MCF 10A (cell line): ENCODE measurements around the gene FBXO46. TPM values are rescaled to one million over a fixed set of nuclear protein-coding genes. Genes with fewer than 3 reads are reported as not detected.

Experiments used
- BruUV-seq: library from RNA; stranded (reverse); fragments of 400-500 nt; replicated peaks from 2 replicates; lab custom pipeline; 2021; lab: Mats Ljungman, UMichigan
- CTCF ChIA-PET: fragments of 300-600 bp; sonication (Branson Sonifier 250); formaldehyde crosslinking; extraction: SDS; loops from one replicate; lab custom pipeline; 2021; ENCODE audit warnings: antibody characterized with exemption, inconsistent platforms; lab: Yijun Ruan, JAX
- POLR2A ChIA-PET: fragments of 300-600, 350-650 bp; sonication (Branson Sonifier 250); formaldehyde crosslinking; extraction: SDS; loops from one replicate; lab custom pipeline; 2020; ENCODE audit warnings: antibody characterized with exemption, inconsistent platforms; lab: Yijun Ruan, JAX
- DNase-seq: peaks from one replicate; pipeline ENCODE4 v3.0.0-alpha.2; 2018; ENCODE audit not compliant: unreplicated experiment
- H3K27ac Mint-ChIP-seq: one replicate; pipeline ENCODE4 v1.8.0; 2022; ENCODE audit warnings: mild to moderate bottlenecking, low read depth, mixed read lengths; ENCODE audit not compliant: unreplicated experiment
- H3K27me3 Mint-ChIP-seq: one replicate; pipeline ENCODE4 v1.8.0; 2022; ENCODE audit warnings: mixed read lengths; ENCODE audit not compliant: insufficient read depth, unreplicated experiment
- H3K36me3 Mint-ChIP-seq: one replicate; pipeline ENCODE4 v1.8.0; 2022; ENCODE audit warnings: mild to moderate bottlenecking, moderate library complexity, mixed read lengths; ENCODE audit not compliant: insufficient read depth, unreplicated experiment
- H3K4me1 Mint-ChIP-seq: one replicate; pipeline ENCODE4 v1.8.0; 2022; ENCODE audit warnings: mixed read lengths; ENCODE audit not compliant: insufficient read depth, unreplicated experiment
- H3K4me3 Mint-ChIP-seq: one replicate; pipeline ENCODE4 v1.8.0; 2022; ENCODE audit warnings: mild to moderate bottlenecking, moderate library complexity, mixed read lengths; ENCODE audit not compliant: unreplicated experiment
- H3K9me3 Mint-ChIP-seq: one replicate; pipeline ENCODE4 v1.8.0; 2022; ENCODE audit warnings: mixed read lengths; ENCODE audit not compliant: unreplicated experiment
- intact Hi-C: fragments of 100-400 bp; cut with micrococcal nuclease; formaldehyde crosslinking; loops from 2 replicates; pipeline ENCODE4 v1.14.1; 2022
- total RNA-seq: library from RNA; stranded (reverse); gene quantifications from 2 replicates; pipeline ENCODE4 v1.2.3, GENCODE V29; 2022
- TF ChIP-seq, protein P1 (sequence below): fragments of 200-600 bp; IDR thresholded peaks from one replicate; pipeline ENCODE4 v1.8.0; 2022; ENCODE audit warnings: antibody characterized with exemption, mild to moderate bottlenecking; ENCODE audit not compliant: unreplicated experiment

The FBXO46 gene
- total RNA-seq, 1 experiment from 2014 or later: 15.0 TPM

DNA sequence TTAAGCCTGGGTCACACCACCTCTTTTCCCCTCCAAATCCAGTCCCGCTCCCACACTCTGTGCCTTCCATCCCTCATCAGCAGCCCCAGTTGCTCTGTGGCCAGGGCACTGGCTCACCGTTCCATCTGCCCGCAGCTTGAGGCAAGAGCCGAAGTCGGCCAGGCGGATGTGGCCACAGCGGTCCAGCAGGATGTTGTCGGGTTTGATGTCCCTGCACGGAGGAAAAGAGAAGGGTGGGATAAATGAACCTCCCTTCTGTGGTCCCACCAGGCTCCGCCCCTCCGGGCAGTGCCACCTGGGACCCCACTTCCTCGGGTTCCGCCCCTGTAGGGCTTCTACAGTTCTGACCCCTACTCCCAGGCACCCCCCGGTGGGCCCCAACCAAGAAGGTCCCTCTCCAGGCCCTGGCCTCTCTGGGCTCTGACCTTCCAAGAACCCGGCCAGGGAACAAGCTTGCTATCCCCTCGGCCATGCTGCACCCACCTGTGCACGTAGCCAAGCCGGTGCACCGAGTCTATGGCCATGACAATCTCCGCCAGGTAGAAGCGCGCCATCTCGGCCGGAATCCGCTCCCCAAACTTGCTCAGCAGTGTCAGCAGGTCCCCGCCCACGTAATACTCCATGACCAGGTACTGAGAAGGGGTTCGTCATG lies 47.4 kb upstream of the FBXO46 start:
- Mint-ChIP-seq H3K4me1 (peaks cover 19% of the 10 kb centered on the region), H3K36me3 (peaks cover 35% of the 10 kb centered on the region)

DNA sequence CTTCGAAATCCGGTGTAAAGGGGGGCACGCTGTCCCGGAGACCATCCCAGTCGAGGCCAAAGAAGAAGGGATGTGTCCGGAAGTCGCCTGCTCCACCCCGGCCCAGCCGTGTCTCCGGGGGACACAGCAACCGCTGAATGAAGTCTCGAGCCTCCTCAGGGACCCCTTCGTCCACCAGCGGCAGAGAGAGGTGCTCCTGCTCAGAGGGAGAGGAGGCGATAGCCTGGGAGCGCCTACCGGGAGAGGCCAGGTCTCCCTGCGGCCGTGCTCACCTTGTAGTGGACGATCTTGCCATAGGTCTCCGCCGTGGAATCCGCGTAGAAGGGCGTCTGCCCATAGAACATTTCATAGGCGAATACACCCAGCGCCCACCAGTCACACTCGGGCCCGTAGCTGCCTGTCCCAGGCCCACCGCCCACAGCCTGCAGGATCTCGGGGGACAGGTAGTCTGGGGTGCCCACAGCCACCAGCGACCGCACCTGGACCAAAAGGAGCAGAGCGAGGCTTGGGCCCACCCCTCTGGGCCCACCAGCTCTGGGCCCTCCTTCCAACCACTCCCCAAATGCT lies 46.8 kb upstream of the FBXO46 start:
- H3K4me1 Mint-ChIP-seq: peaks cover 17% of the 10 kb centered on the region
- POLR2A ChIA-PET: interaction anchor here (0.6 kb wide), 1 partner anchor 9 kb away, joined by 3 read pairs; no protein-coding TSS in a partner anchor

More for the DNA sequence above, 47.4 kb upstream of the FBXO46 start:
- no TSS peak for BruUV-seq
- Mint-ChIP-seq H3K4me3 (no peak overlapping the region), H3K27me3 (no peaks in the 10 kb centered on the region), H3K27ac (no peak overlapping the region), H3K9me3 (no peaks in the 10 kb centered on the region)
- CTCF ChIA-PET: interaction anchor here (0.6 to 2.2 kb wide), 2 partner anchors 17 to 21 kb away, joined by 3 to 7 read pairs; no protein-coding TSS in a partner anchor
- POLR2A ChIA-PET: interaction anchor here (0.6 kb wide), 1 partner anchor 9 kb away, joined by 3 read pairs; no protein-coding TSS in a partner anchor
- TF ChIP-seq, protein P1, sequence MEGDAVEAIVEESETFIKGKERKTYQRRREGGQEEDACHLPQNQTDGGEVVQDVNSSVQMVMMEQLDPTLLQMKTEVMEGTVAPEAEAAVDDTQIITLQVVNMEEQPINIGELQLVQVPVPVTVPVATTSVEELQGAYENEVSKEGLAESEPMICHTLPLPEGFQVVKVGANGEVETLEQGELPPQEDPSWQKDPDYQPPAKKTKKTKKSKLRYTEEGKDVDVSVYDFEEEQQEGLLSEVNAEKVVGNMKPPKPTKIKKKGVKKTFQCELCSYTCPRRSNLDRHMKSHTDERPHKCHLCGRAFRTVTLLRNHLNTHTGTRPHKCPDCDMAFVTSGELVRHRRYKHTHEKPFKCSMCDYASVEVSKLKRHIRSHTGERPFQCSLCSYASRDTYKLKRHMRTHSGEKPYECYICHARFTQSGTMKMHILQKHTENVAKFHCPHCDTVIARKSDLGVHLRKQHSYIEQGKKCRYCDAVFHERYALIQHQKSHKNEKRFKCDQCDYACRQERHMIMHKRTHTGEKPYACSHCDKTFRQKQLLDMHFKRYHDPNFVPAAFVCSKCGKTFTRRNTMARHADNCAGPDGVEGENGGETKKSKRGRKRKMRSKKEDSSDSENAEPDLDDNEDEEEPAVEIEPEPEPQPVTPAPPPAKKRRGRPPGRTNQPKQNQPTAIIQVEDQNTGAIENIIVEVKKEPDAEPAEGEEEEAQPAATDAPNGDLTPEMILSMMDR: no peak
- intact Hi-C loops: no loop called here
- no peak for DNase-seq

DNA sequence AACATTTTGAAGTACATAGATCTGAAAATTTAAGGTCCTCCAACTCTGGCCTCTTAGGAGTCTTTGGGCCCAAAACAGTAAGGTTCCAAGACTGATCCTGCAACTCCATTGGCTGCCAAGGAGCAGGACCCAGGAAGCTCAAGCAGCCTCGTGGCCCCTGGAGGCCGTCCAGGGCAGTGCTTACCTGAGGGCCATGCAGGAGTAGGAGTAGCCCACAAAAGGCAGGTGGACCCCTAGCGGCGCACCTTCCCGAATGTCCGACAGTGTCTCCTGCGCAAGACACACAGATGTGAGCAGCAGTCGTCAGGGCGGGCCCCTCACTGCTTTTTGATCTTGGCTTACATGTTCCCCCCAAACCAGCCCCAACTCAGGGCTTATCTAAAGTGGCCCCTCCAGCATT lies 44.1 kb upstream of the FBXO46 start:
- H3K4me1 Mint-ChIP-seq: peaks cover 22% of the 10 kb centered on the region
- H3K27ac Mint-ChIP-seq: no peak overlapping the region
- intact Hi-C loops: no loop called here
- BruUV-seq: no TSS peak
- CTCF ChIA-PET: interaction anchor here (0.6 kb wide), 1 partner anchor 8 kb away, joined by 3 read pairs; no protein-coding TSS in a partner anchor
- POLR2A ChIA-PET: no interaction called here
- no peak for DNase-seq
- no peak overlapping the region for H3K4me3 Mint-ChIP-seq
- no peaks in the 10 kb centered on the region for H3K9me3 Mint-ChIP-seq
- TF ChIP-seq, protein P1: no peak
- no peaks in the 10 kb centered on the region for H3K27me3 Mint-ChIP-seq
- peaks cover 47% of the 10 kb centered on the region for H3K36me3 Mint-ChIP-seq

More for the DNA sequence above, 46.8 kb upstream of the FBXO46 start:
- DNase-seq: no peak
- Mint-ChIP-seq H3K36me3 (peaks cover 35% of the 10 kb centered on the region), H3K27me3 (no peaks in the 10 kb centered on the region), H3K4me3 (no peak overlapping the region), H3K27ac (no peak overlapping the region), H3K9me3 (no peaks in the 10 kb centered on the region)
- intact Hi-C loops: no loop called here
- BruUV-seq: no TSS peak
- CTCF ChIA-PET: interaction anchor here (0.6 to 2.2 kb wide), 2 partner anchors 17 to 22 kb away, joined by 3 to 7 read pairs; no protein-coding TSS in a partner anchor
- TF ChIP-seq, protein P1: no peak

DNA sequence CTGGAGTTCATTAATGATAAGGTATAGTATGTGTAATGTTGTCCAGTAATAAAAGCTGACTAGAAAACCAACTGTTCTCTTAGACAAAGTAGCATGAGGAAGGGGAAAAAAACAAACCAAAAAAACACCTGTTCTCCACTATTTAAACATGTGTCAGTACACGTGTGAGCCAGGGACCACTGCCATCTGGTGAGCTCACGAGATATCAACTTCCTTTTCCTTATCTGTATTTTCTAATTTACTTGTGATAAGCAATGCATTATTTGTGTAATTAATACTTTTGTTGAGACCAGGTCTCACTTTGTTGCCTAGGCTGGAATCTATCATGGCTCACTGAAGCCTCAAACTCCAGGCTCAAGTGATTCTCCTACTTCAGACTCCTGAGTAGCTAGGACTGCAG lies 42.7 kb upstream of the FBXO46 start:
- H3K27ac Mint-ChIP-seq: no peak overlapping the region
- ChIA-PET CTCF (interaction anchor here (1.0 to 1.5 kb wide), 3 partner anchors 18 to 57 kb away, joined by 3 to 6 read pairs (median 3); no protein-coding TSS in a partner anchor), POLR2A (interaction anchor here (0.8 to 2.7 kb wide), 2 partner anchors 9 to 56 kb away, joined by 3 to 15 read pairs; partner anchors contain the start of gene DMPK)
- TF ChIP-seq, protein P1: no peak
- no TSS peak for BruUV-seq
- no peak for DNase-seq
- peaks cover 45% of the 10 kb centered on the region for H3K36me3 Mint-ChIP-seq
- intact Hi-C loops: no loop called here
- H3K9me3 Mint-ChIP-seq: no peaks in the 10 kb centered on the region
- no peaks in the 10 kb centered on the region for H3K27me3 Mint-ChIP-seq
- H3K4me3 Mint-ChIP-seq: no peak overlapping the region
- peaks cover 12% of the 10 kb centered on the region for H3K4me1 Mint-ChIP-seq
